ENCODE data around the gene ACTA2.

GRCh38 chr10:88916231-88916630 lies 36.3 kb downstream of the ACTA2 start:
- TF ChIP-seq CTCF (IDR thresholded peaks at IDR 0.05) (no peak), EP300 (IDR thresholded peaks at IDR 0.05) (no peak), POLR2A (IDR thresholded peaks at IDR 0.05) (no peak)
